Endothelial cell of umbilical vein (primary cell): ENCODE data around the gene CAPN5. TPM values are rescaled to one million over a fixed set of nuclear protein-coding genes. Genes with fewer than 3 reads are reported as not detected.

Experiments
- BruUV-seq: library from RNA; stranded (reverse); fragments of 400-500 nt; replicated peaks from 2 replicates; lab custom pipeline; 2021; lab: Mats Ljungman, UMichigan
- CTCF ChIA-PET: fragments of 300-600, 350-600 bp; sonication (Branson Sonifier 250); formaldehyde crosslinking; loops from one replicate; lab custom pipeline; 2021; ENCODE audit warnings: antibody characterized with exemption, inconsistent platforms; lab: Charles Lee
- POLR2A ChIA-PET: fragments of 300-600, 350-600 bp; sonication (Branson Sonifier 250); formaldehyde crosslinking; loops from one replicate; lab custom pipeline; 2021; ENCODE audit warnings: antibody characterized with exemption, inconsistent platforms; lab: Charles Lee
- DNase-seq: peaks from one replicate; pipeline ENCODE4 v3.0.0-alpha.2; 2011; ENCODE audit warnings: low read depth, low spot score
- FAIRE-seq: peaks from 2 replicates; lab custom pipeline; 2011; peaks lifted over from hg19 to GRCh38; lab: Jason Lieb, UNC
- H2AFZ ChIP-seq: 2 replicates; pipeline ENCODE4 v1.6.0; 2012; ENCODE audit warnings: low read depth, low read length, control low read depth, inconsistent platforms
- H3K27ac ChIP-seq: 2 replicates; pipeline ENCODE4 v1.5.1; 2011; ENCODE audit warnings: low read depth, mild to moderate bottlenecking, control low read depth, low read length, moderate library complexity; ENCODE audit not compliant: insufficient read depth
- H3K27me3 ChIP-seq, 2 experiments: 2 replicates each; pipeline versions ENCODE4 v1.6.0 to v1.6.1; 2011; ENCODE audit warnings: low read length in 2 of 2, mixed read lengths in 1 of 2; ENCODE audit not compliant: control insufficient read depth in 2 of 2, insufficient read depth in 2 of 2
- H3K36me3 ChIP-seq, 2 experiments: 2 replicates in 1 of 2; 3 replicates in 1 of 2; pipeline ENCODE4 v1.5.1; 2011; ENCODE audit warnings: low read length in 2 of 2, mild to moderate bottlenecking in 1 of 2, moderate library complexity in 1 of 2; ENCODE audit not compliant: control insufficient read depth in 2 of 2, insufficient read depth in 2 of 2; ENCODE audit errors: extremely low read depth in 1 of 2
- H3K4me1 ChIP-seq: 3 replicates; pipeline ENCODE4 v1.5.1; 2011; ENCODE audit warnings: mild to moderate bottlenecking, low read length; ENCODE audit not compliant: control insufficient read depth, insufficient read depth; ENCODE audit errors: extremely low read depth
- H3K4me2 ChIP-seq: 2 replicates; pipeline ENCODE4 v1.6.1; 2011; ENCODE audit warnings: low read length, control low read depth, mixed read lengths; ENCODE audit not compliant: insufficient read depth
- H3K4me3 ChIP-seq, 3 experiments: fragments of 200-600 bp in 1 of 3; sonication (generic), shearing (Covaris generic) in 1 of 3; replicated peaks in 1 of 3; 2 replicates each; pipeline ENCODE4 v1.5.1; 2011 to 2016; ENCODE audit warnings: control low read depth in 3 of 3, low read length in 3 of 3, mild to moderate bottlenecking in 2 of 3, inconsistent platforms in 1 of 3, low read depth in 1 of 3, moderate library complexity in 1 of 3; ENCODE audit not compliant: insufficient read depth in 1 of 3
- H3K79me2 ChIP-seq: 2 replicates; pipeline ENCODE4 v1.6.0; 2012; ENCODE audit warnings: low read length, inconsistent platforms; ENCODE audit not compliant: control insufficient read depth, insufficient read depth
- H3K9ac ChIP-seq: replicated peaks from 2 replicates; pipeline ENCODE3; 2011; ENCODE audit warnings: low read length, control low read depth; ENCODE audit not compliant: insufficient read depth; ENCODE audit errors: extremely low read depth
- H3K9me1 ChIP-seq: replicated peaks from 3 replicates; pipeline ENCODE4 v1.6.0; 2011; ENCODE audit warnings: mild to moderate bottlenecking, low read length; ENCODE audit not compliant: control insufficient read depth, insufficient read depth; ENCODE audit errors: extremely low read depth
- H3K9me3 ChIP-seq: replicated peaks from 2 replicates; pipeline ENCODE4 v1.5.1; 2012; ENCODE audit warnings: low read length, inconsistent platforms; ENCODE audit not compliant: control insufficient read depth, insufficient read depth
- H4K20me1 ChIP-seq: replicated peaks from 2 replicates; pipeline ENCODE3; 2011; ENCODE audit warnings: mild to moderate bottlenecking, low read length; ENCODE audit not compliant: control insufficient read depth, insufficient read depth; ENCODE audit errors: extremely low read depth
- EZH2 ChIP-seq: IDR thresholded peaks from 2 replicates; pipeline ENCODE4 v1.6.1; 2012; ENCODE audit warnings: borderline replicate concordance, low read depth, mild to moderate bottlenecking, moderate library complexity, low read length, inconsistent platforms; ENCODE audit not compliant: severe bottlenecking
- FOS ChIP-seq: IDR thresholded peaks from 2 replicates; pipeline ENCODE4 v1.6.1; 2011; ENCODE audit warnings: mild to moderate bottlenecking, low read length, moderate library complexity, borderline replicate concordance; ENCODE audit not compliant: insufficient read depth
- GATA2 ChIP-seq: IDR thresholded peaks from 2 replicates; pipeline ENCODE4 v1.7.0; 2011; ENCODE audit warnings: low read depth, mild to moderate bottlenecking, moderate library complexity, mixed read lengths, low read length; ENCODE audit not compliant: insufficient read length, insufficient read depth
- JUN ChIP-seq: IDR thresholded peaks from 2 replicates; pipeline ENCODE4 v1.6.1; 2011; ENCODE audit warnings: borderline replicate concordance, low read depth; ENCODE audit not compliant: insufficient read length, insufficient read depth
- MYC ChIP-seq: IDR thresholded peaks from one replicate; pipeline ENCODE4 v1.6.1; 2011; ENCODE audit warnings: mild to moderate bottlenecking, low read depth, low read length
- POLR2A ChIP-seq: IDR thresholded peaks from 2 replicates; pipeline ENCODE4 v1.6.1; 2012; ENCODE audit warnings: low read depth, mild to moderate bottlenecking, control low read depth, low read length
- POLR2AphosphoS5 ChIP-seq: IDR thresholded peaks from 2 replicates; pipeline ENCODE4 v1.6.1; 2012; ENCODE audit warnings: low read depth, mild to moderate bottlenecking, control low read depth, low read length, moderate library complexity; ENCODE audit not compliant: insufficient read depth
- dilution Hi-C: fragments of 300-500 bp; cut with MboI; formaldehyde crosslinking; loops from one replicate; pipeline ENCODE4 v1.15.0; 2019; ENCODE audit warnings: low sequenced_read_pairs; ENCODE audit not compliant: extremely low pct_ligation_motif_present
- intact Hi-C: fragments of 100-400 bp; cut with micrococcal nuclease; formaldehyde crosslinking; loops from one replicate; pipeline ENCODE4 v1.10.0; 2022
- polyA plus RNA-seq, 4 experiments: library from polyadenylated mRNA; depleted of rRNA in 3 of 4; stranded (reverse) in 3 of 4; unstranded in 1 of 4; fragments of >200 nt; gene quantifications; 2 replicates each; pipeline versions ENCODE4 v1.2.1 to v1.2.3, GENCODE V29; 2011 to 2012; ENCODE audit warnings: missing spikeins in 1 of 4
- total RNA-seq: library from RNA; stranded (reverse); gene quantifications from 2 replicates; pipeline ENCODE4 v1.2.3, GENCODE V29; 2021
- TF ChIP-seq, protein P1 (sequence below): IDR thresholded peaks from 2 replicates; pipeline ENCODE4 v1.6.1; 2011; ENCODE audit not compliant: insufficient read depth, insufficient read length
- TF ChIP-seq, protein P2 (sequence below), 2 donors: IDR thresholded peaks; 1 replicate in 1 of 2; 2 replicates in 1 of 2; pipeline ENCODE4 v1.5.1; 2011; ENCODE audit warnings: low read length in 2 of 2, mild to moderate bottlenecking in 2 of 2, moderate library complexity in 2 of 2, control low read depth in 1 of 2, inconsistent platforms in 1 of 2, low read depth in 1 of 2; ENCODE audit not compliant: insufficient read depth in 1 of 2; ENCODE audit errors: extremely low read depth in 1 of 2

The CAPN5 gene
- total and polyA plus RNA-seq, 2 donors (not counting 3 experiments of a cell fraction or from before 2014, with no cell fraction given), result 15.0 to 17.0 TPM

DNA sequence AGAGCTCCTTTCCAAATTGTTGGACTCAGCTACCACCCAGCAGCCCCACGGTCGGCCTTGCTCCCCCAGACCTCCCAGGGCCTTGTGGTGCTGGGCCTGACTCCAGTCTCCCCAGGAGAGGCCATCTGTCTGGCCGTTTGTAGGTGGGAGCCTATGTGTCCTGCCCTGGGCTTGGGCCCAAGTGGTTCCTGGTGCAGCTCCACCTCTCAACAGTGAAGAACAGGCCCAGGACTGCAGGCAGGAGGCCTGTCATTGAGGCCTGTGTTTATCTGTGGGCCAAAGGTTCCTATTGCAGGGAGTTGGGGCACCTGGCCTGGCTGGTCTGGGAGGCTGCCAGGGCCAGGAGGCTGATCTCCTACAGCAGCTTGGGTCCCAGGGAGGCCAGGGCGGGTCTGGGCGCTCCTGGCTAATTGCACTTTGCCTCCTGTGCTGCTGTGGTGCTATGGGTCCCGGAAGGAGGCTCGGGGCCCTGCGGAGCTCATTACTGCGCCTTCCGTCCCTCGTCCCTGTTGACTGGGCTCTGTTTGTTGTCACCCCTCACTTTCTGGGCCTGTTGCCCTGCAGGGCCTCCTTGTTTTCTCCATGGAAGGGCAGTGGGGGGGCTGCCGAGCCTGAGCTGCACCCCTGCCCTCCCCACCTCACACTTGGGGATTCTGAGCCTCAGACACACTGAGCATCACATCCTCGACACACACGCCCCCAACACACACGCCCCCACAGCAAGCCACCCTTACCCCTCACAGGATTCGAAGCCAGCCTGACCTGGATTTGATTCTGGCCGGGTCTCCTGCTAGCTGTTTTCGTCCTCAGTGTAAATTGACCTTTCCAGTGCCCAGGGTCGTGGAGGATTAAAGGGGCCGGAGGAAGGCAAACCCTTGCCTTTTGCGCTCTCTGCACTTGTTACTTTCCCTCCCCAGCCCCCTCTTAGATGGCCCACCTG, 29.1 kb downstream of the CAPN5 start:
- H3K9me3 ChIP-seq, result no peaks in the 10 kb centered on the region
- H2AFZ ChIP-seq, result no peak overlapping the region
- no peak overlapping the region for H3K27ac ChIP-seq
- H3K27me3 ChIP-seq, result no peaks in the 10 kb centered on the region
- no peaks in the 10 kb centered on the region for H3K9me1 ChIP-seq
- CTCF ChIA-PET, result interaction anchor here (1.4 to 2.8 kb wide), 5 partner anchors 10 to 176 kb away, joined by 3 to 15 read pairs (median 7); no protein-coding TSS in a partner anchor
- no peaks in the 10 kb centered on the region for H4K20me1 ChIP-seq
- H3K36me3 ChIP-seq, result peaks cover 0 to 3% of the 10 kb centered on the region in 2 experiments
- no TSS peak for BruUV-seq
- no peak overlapping the region for H3K4me3 ChIP-seq
- intact Hi-C loops (no loop called here), dilution Hi-C loops (no loop called here)
- TF ChIP-seq GATA2 (no peak), MYC (no peak)
- TF ChIP-seq, protein P1, sequence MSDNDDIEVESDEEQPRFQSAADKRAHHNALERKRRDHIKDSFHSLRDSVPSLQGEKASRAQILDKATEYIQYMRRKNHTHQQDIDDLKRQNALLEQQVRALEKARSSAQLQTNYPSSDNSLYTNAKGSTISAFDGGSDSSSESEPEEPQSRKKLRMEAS, result no peak
- no peak for FAIRE-seq
- POLR2A ChIA-PET, result no interaction called here
- H3K79me2 ChIP-seq, result no peaks in the 10 kb centered on the region
- no peak overlapping the region for H3K9ac ChIP-seq
- no peak overlapping the region for H3K4me2 ChIP-seq
- no peaks in the 10 kb centered on the region for H3K4me1 ChIP-seq
- DNase-seq, result no peak

DNA sequence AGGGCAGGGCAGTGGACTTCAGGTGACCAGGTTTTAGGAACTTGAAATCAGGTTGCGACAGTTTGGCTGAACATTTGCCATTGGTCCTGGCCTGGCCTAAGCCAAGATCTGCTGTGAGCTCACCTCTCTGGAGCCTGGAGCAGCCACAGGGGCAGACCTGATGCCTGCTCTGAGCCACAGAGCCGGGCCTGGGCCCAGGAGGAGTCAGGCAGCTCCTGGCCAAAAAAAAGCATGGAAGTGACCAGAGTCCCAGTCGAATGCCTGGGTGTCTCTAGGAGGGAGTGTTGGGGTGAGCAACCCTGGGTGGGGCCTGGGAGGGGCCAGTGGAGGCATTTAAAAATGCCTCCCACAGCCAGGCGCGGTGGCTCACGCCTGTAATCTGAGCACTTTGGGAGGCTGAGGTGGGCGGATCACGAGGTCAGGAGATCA, 29.8 kb downstream of the CAPN5 start:
- FAIRE-seq, result no peak
- no TSS peak for BruUV-seq

More for the DNA sequence above, 29.8 kb downstream of the CAPN5 start:
- Histone ChIP-seq H3K27ac (no peak overlapping the region), H2AFZ (no peak overlapping the region), H3K36me3 (peaks cover 0 to 3% of the 10 kb centered on the region in 2 experiments), H3K27me3 (no peaks in the 10 kb centered on the region), H3K79me2 (no peaks in the 10 kb centered on the region), H3K4me1 (no peaks in the 10 kb centered on the region), H4K20me1 (no peaks in the 10 kb centered on the region), H3K4me3 (no peak overlapping the region), H3K9me1 (no peaks in the 10 kb centered on the region), H3K9ac (no peak overlapping the region), H3K4me2 (no peak overlapping the region), H3K9me3 (no peaks in the 10 kb centered on the region)
- intact Hi-C loops (no loop called here), dilution Hi-C loops (no loop called here)
- TF ChIP-seq JUN (no peak), POLR2A (no peak), FOS (no peak), GATA2 (no peak), MYC (no peak), POLR2AphosphoS5 (no peak), EZH2 (no peak)
- TF ChIP-seq, protein P1, result no peak
- TF ChIP-seq, protein P2, sequence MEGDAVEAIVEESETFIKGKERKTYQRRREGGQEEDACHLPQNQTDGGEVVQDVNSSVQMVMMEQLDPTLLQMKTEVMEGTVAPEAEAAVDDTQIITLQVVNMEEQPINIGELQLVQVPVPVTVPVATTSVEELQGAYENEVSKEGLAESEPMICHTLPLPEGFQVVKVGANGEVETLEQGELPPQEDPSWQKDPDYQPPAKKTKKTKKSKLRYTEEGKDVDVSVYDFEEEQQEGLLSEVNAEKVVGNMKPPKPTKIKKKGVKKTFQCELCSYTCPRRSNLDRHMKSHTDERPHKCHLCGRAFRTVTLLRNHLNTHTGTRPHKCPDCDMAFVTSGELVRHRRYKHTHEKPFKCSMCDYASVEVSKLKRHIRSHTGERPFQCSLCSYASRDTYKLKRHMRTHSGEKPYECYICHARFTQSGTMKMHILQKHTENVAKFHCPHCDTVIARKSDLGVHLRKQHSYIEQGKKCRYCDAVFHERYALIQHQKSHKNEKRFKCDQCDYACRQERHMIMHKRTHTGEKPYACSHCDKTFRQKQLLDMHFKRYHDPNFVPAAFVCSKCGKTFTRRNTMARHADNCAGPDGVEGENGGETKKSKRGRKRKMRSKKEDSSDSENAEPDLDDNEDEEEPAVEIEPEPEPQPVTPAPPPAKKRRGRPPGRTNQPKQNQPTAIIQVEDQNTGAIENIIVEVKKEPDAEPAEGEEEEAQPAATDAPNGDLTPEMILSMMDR (IDR thresholded peaks at IDR 0.05; ENCODE audit: extremely low read depth in 1 of 2, insufficient read depth in 1 of 2, low read depth in 1 of 2, low read length in 2 of 2), result no peak
- POLR2A ChIA-PET, result no interaction called here
- no peak for DNase-seq
- CTCF ChIA-PET, result interaction anchor here (1.4 to 2.8 kb wide), 4 partner anchors 9 to 177 kb away, joined by 3 to 15 read pairs (median 7); no protein-coding TSS in a partner anchor
